CD4-positive, alpha-beta T cell treated with Interleukin-15 for 1 hour (primary cell): ENCODE measurements around the gene PDYN.

Experiments used
- DNase-seq: peaks from one replicate; pipeline ENCODE4 v3.0.0-alpha.2; 2020

PDYN gene

GRCh38 chr20:1992359-1993110, 1.3 kb downstream of the PDYN start:
- DNase-seq, result no peak

- DNase-seq, result no peak
Observed at GRCh38 chr20:1987826-1988225, 6.0 kb downstream of the PDYN start.

GRCh38 chr20:1983301-1983700, 10.6 kb downstream of the PDYN start:
- DNase-seq, result no peak

GRCh38 chr20:1982686-1983085, 11.2 kb downstream of the PDYN start:
- DNase-seq, result no peak

GRCh38 chr20:1979106-1979778, 14.6 kb downstream of the PDYN start:
- no peak for DNase-seq

GRCh38 chr20:1975291-1975690, 18.6 kb downstream of the PDYN start:
- no peak for DNase-seq

- no peak for DNase-seq
Observed at GRCh38 chr20:1973601-1974440, 20.0 kb downstream of the PDYN start.

- DNase-seq, result no peak
Observed at GRCh38 chr20:1971893-1972586, 21.8 kb downstream of the PDYN start.

- no peak for DNase-seq
Observed at GRCh38 chr20:1968964-1969363, 24.9 kb downstream of the PDYN start.

GRCh38 chr20:1965520-1966351, 28.1 kb downstream of the PDYN start:
- DNase-seq, result peak; percentile 65

- DNase-seq, result no peak
Observed at GRCh38 chr20:1964659-1965405, 29.0 kb downstream of the PDYN start.

GRCh38 chr20:1964061-1964460, 29.8 kb downstream of the PDYN start:
- DNase-seq, result no peak

- no peak for DNase-seq
Observed at GRCh38 chr20:1961374-1961773, 32.5 kb downstream of the PDYN start.

- no peak for DNase-seq
Observed at GRCh38 chr20:1959156-1959555, 34.7 kb downstream of the PDYN start.

GRCh38 chr20:1958426-1958825, 35.4 kb downstream of the PDYN start:
- no peak for DNase-seq

- DNase-seq, result no peak
Observed at GRCh38 chr20:1955217-1955616, 38.6 kb downstream of the PDYN start.

GRCh38 chr20:1953621-1954020, 40.2 kb downstream of the PDYN start:
- no peak for DNase-seq

GRCh38 chr20:1952737-1953530, 40.9 kb downstream of the PDYN start:
- no peak for DNase-seq

GRCh38 chr20:1951436-1952115, 42.3 kb downstream of the PDYN start:
- DNase-seq, result no peak

- no peak for DNase-seq
Observed at GRCh38 chr20:1950836-1951235, 43.0 kb downstream of the PDYN start.
